Kidney epithelial cell (primary cell): ENCODE measurements around the gene RNF7. TPM values are rescaled to one million over a fixed set of nuclear protein-coding genes. Genes with fewer than 3 reads are reported as not detected.

Source experiments
- DNase-seq: peaks from one replicate; pipeline ENCODE4 v3.0.0-alpha.2; 2010; ENCODE audit warnings: low read depth
- H3K27me3 ChIP-seq: 2 replicates; pipeline ENCODE4 v1.6.0; 2011; ENCODE audit warnings: low read length; ENCODE audit not compliant: control insufficient read depth, insufficient read depth
- H3K36me3 ChIP-seq: 2 replicates; pipeline ENCODE4 v1.5.1; 2011; ENCODE audit warnings: low read length; ENCODE audit not compliant: control insufficient read depth, insufficient read depth
- H3K4me3 ChIP-seq: 2 replicates; pipeline ENCODE4 v1.5.1; 2011; ENCODE audit warnings: low read depth, mild to moderate bottlenecking, control low read depth, low read length
- CTCF ChIP-seq: IDR thresholded peaks from 2 replicates; pipeline ENCODE4 v1.5.1; 2011; ENCODE audit warnings: mild to moderate bottlenecking, moderate library complexity, low read length, control low read depth, inconsistent platforms; ENCODE audit not compliant: insufficient read depth, poor library complexity, severe bottlenecking
- total RNA-seq: library from RNA; depleted of rRNA; stranded (reverse); fragments of >200 nt; gene quantifications from 2 replicates; pipeline ENCODE4 v1.2.3, GENCODE V29; 2015

RNF7 gene
- total RNA-seq, 1 donor from 2014 or later, result 174 TPM

DNA sequence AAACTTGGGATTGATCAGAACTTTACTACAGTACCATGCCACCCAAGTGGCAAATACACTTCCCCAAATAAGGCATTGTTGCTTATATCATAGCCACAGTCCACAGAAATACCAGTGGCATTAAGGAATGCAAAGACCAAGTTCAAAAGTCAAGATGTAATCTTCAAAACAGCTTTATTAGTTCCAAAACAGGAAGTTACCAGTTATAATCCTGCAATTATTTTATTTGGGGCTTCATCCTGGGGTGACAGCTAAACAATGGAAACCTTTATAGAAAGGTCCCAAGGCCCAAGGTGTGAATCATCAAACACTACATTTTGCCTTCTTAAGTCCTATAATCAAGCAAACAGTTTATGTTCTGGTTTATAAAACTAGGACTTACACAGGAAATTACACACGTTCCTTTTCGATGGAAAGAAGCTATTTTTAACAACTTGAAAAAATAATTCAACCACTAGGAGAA, 30.3 kb upstream of the RNF7 start:
- no peak for TF ChIP-seq CTCF
- no peaks in the 10 kb centered on the region for H3K27me3 ChIP-seq
- H3K4me3 ChIP-seq, result no peak overlapping the region
- no peak for DNase-seq
- no peaks in the 10 kb centered on the region for H3K36me3 ChIP-seq

DNA sequence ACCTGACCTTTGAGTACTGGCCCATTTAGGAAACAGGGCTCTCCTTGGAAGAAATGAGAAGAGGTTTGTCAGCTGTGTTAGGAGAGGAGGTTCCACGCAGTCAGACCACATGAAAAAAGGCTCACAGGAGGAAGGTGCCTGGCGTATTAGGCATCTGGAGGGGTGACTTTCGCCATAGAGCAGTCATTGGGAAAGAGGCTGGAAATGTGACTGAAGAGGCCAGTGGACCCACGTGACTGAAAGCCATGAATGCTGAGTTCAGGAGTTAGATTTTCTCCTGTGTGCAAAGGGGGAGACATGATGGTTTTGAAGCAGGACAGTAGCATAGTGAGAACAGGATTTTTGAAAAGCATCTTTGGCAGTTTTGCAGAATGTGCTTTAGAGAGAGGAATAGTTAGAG, 29.7 kb upstream of the RNF7 start:
- TF ChIP-seq CTCF, result no peak
- H3K36me3 ChIP-seq, result no peaks in the 10 kb centered on the region
- no peak overlapping the region for H3K4me3 ChIP-seq
- H3K27me3 ChIP-seq, result no peaks in the 10 kb centered on the region
- no peak for DNase-seq

DNA sequence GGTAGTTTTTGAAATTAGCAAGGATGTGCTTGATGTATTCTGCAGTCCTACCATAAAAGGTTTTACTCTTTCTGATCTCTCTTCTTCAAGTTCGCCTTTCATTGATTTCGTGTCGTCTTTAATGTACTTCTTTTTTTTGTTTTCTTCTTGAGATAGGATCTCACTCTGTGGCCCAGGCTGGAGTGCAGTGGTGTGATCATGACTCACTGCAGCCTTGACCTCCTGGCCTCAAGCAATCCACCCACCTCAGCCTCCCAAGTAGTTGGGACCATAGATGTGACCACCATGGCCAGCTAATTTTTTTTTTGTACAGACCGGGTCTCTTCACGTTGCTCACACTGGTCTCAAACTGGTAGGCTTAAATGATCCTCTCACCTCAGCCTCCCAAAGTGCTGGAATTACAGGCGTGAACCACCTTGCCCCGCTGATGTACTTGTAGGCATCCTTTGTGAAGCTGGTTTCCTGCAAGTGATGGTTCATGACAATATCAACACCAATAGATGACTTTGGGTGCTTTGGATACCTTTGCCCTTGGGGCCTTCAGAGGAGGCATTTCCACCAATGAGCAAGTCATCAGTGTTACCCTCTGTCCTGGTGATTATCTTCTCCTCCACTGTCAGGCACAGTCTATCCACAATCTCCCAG, 28.9 kb upstream of the RNF7 start:
- no peak for TF ChIP-seq CTCF
- no peak for DNase-seq
- Histone ChIP-seq H3K27me3 (no peaks in the 10 kb centered on the region), H3K4me3 (no peak overlapping the region), H3K36me3 (no peaks in the 10 kb centered on the region)

DNA sequence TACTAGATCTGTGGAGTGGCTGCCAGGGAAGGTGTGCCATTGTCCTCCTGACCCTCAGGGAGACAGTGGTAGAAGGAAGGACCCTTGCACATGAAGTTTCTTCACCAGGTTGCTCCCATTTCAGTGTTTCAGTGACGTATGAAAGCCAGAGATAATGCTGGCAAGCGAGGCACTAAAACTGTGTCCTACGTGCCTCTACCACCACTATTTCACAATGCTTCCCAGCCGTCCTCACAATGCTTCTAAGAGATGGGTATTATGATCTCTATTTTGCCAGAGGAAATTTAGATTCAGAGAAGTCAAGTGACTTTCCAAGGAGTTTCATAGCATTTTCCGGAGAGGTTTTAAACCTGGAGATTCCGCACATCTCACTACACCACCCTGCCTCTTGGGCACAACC, 28.0 kb upstream of the RNF7 start:
- TF ChIP-seq CTCF, result no peak
- no peaks in the 10 kb centered on the region for H3K27me3 ChIP-seq
- no peak for DNase-seq
- H3K4me3 ChIP-seq, result no peak overlapping the region
- no peaks in the 10 kb centered on the region for H3K36me3 ChIP-seq

DNA sequence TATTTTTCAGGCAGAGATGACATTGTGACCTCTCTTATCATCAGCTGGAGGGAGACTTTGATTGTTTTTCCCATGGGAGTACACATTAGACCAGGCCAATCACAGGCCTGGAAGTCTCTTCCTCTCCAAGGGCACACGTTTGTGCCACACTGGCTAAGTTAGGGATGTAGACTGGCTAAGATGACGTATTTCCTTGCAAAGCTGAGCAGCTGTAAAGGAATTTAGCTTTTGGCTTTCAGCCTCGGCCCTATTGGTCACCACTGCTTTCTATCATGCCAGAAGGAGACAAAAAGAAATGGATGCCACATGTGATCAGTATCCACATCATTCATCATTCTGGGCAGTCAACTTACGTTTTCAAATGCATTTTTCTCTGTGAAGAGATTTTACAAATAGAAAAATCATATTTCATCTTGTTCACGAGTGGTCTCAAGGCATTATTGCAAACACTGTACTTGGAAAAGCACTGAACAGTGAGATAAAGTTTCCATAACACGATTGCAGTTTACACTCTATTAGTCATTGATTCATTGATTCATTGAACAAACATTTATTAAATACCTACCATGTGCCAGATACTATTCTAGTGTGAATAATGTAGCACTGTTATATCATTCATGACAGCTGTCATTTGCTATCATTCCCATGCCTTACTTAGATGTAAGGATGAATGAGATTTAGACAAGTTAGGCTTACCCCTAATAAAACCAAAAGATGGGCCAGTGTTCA, 27.0 kb upstream of the RNF7 start:
- no peak for TF ChIP-seq CTCF
- DNase-seq, result no peak
- Histone ChIP-seq H3K4me3 (no peak overlapping the region), H3K27me3 (no peaks in the 10 kb centered on the region), H3K36me3 (no peaks in the 10 kb centered on the region)
